NCI-H2107 treated with DMSO at 0.1 percent for 48 hours (cell line): ENCODE data around the gene RFESD.

Experiments
- DNase-seq: peaks from one replicate; lab custom pipeline; 2025; ENCODE audit not compliant: unreplicated experiment; lab: John Stamatoyannopoulos, UW

Gene RFESD

DNA sequence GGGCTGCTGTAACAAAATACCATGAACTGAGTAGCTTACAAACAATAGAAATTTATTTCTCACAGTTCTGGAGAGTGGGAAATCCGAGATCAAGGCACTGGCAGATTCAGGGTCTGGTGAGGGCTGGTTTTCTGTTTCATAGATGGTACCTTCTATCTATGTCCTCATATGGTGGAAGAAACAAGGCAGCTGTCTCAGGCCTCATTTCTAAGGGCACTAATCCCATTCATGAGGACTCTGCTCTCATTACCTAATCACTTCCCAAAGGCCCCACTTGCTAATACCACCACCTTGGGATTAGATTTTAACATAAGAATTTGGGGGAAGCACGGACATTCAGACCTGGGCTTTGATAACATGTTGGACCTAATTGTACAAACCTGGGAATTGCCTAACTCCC lies 13.5 kb downstream of the RFESD start:
- DNase-seq, result no peak

- no peak for DNase-seq
These were observed 16.4 kb downstream of the RFESD start for GRCh38 chr5:95662946-95663345.

DNA sequence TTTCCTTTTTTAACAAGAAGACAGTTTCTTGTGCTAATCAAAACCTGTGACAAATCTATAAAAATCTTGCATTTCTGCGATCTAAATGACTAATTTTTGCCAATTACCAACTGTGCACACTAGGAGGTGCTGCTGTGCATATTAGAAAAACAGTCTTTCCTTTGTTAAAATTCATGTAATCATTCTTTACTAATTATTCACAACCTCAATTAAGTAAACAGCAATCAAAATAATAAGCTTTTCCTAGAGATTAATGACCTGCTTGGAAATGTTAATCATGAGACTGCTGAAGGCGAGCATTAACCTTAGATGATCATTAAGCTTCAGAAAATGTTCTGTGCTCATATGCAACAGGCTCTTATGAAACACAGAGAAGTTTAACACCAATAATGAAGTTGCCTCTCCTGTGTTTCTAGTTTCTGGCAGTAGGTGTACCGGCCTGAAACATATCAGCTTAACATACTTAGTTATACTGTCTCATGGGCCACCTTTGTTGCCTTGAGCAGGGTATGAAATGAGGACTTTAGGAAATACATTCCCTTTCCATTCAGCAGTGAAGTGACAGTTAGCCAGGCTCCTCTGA lies 17.7 kb downstream of the RFESD start:
- DNase-seq, result no peak

GRCh38 chr5:95667061-95667618 lies 20.6 kb downstream of the RFESD start:
- no peak for DNase-seq

DNA sequence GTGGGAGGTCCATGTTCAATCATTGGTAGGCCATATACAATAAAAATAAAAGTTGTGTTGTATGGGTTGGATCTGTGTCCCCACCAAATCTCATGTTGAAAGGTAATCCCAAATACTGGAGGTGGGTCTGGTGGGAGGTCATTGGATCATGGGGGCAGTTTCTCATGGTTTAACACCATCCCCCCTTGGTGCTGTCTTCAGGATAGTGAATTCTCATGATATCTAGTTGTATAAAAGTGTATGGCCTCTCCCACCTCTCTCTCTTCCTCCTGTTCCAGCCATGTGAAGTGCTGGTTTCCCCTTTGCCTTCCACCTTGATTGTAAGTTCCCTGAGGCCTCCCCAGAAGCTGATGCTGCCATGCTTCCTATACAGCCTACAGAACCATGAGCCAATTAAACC lies 21.1 kb downstream of the RFESD start:
- no peak for DNase-seq

GRCh38 chr5:95668216-95668615 lies 21.6 kb downstream of the RFESD start:
- DNase-seq, result no peak

DNA sequence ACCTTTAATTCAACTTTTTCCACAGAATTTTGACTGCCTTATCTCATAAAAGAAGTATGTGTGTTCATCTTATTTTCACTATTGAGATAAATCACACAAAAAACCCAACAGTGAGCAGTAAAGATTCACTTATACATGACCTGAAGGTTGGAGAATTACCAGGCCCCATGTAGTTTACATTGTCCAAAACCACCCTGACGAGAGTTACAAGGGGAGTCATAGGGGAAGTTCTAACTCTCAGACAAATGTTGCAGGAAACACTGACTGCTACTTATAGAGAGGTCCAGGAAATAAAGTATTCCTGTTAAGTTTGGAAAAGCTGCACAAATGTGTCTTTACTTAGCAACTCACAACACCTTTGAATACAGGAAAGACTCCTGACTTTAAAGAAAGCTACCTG lies 22.2 kb downstream of the RFESD start:
- DNase-seq, result no peak

DNA sequence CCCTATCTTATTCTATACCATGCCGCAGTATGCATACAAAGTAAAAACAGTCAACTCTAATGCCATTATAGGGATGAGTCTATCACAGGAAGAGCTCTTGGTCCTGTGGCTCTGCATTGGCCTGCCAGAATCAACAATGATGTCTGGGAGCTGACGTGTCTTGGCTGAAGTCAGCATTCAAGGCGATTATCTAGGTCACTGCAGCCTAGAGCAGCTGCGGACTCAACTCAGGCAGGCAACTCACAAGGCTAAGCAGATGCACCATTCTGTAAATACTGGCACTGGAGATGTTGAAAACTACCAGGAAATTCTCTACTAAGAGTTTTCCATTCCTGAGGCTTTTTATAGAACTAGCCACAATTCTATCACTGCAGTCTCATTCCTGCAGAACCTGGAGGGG lies 23.0 kb downstream of the RFESD start:
- no peak for DNase-seq

DNA sequence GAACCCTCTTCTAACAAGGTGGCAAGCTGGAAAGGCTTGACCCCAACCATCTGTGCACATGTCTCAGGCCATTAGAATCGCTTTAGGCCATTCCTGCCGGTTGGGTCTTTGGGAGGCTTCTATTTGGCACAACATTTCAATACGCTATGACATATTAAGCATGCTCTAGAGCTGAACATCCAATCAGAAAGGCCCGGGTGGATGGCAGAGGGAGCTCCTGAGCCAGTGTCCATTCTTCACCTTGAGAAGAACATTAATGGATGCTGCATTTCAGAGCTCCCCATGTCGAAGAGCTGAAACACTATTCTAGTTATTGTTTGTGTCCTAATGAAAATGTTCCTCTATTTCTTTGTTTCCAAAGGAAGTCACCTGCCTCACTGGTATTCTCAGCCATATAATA lies 23.4 kb downstream of the RFESD start:
- no peak for DNase-seq

DNA sequence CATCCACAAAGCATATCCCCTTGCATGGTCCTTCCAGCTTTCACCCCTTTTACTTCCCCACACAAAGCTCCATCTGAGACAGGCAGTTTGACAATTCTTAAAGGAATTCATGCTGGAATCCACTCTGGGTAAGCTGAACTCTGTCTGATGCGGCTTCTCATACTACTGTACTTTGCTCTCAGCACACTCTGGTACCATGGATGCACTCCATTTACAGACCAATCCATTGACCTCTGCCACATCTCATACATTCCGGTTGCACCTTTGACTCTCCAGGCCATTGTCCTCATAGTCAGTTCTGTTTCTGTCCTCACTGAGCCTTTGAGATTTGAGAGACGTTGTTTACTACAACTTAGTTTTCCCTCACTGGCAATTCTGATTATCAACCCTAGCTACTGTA lies 24.0 kb downstream of the RFESD start:
- DNase-seq, result no peak

GRCh38 chr5:95671826-95672225 lies 25.2 kb downstream of the RFESD start:
- DNase-seq, result no peak

DNA sequence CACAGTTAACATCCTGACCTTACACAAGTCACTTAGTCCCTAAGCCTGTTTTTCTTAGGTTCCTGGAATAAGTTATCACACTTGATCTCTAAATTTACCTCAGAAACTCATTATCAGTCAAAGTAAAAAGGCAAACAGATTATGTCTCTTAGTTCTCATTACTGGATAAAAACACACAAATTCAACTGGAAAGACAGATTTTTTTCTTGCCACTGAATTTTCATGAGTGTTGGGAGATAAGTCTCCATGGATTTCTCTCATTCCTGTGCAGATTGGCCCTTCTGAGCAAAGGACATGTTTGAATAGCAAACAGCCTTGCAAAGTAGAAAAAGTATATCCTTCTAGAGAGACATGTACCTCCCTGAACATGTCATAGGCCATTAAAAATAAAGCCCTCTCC lies 26.1 kb downstream of the RFESD start:
- no peak for DNase-seq

- no peak for DNase-seq
These were observed 26.5 kb downstream of the RFESD start for GRCh38 chr5:95673081-95673480.

DNA sequence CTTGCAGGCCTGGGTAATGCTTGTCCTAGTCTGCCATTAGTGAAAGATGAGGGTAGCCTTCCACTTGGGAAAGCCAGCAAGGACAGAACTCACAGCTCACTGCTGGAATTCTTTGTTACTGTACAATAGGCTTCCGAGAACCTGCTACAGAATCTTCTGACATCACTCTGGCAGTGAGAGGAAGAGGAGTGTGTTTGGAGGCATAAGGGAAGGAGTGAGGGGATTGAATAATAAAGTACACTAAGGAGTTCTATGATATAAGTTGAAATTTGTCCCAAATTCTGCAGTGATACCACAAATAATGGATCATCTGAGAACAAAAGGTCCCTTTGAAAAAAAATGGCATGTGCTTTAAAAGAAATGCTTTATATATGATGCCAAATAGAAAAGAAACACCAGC lies 36.3 kb downstream of the RFESD start, which contains the start of gene SPATA9:
TSS of gene SPATA9 (minus strand) at position 101 of the 400 bp plus-strand sequence. CDS start 137 bp downstream, outside the sequence.
- DNase-seq, result no peak

DNA sequence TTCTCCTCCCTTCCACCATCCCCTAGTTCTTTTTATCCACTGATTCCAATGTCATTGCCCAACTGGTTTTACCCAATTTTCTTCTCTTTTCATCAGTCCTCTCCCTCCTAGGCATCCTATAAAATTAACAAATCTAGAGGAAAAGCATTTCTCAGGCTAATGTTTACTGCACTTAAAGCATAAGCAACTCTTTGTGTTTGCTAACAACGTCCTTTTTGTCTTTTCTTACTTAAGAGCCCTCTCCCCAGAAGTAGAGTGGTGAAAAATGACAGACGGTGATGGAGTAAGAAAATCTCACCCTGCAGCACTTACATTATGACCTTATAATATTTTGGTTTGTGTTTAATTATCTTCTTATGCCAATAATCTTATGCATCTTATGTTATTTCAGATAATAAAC lies 37.8 kb downstream of the RFESD start:
- no peak for DNase-seq

DNA sequence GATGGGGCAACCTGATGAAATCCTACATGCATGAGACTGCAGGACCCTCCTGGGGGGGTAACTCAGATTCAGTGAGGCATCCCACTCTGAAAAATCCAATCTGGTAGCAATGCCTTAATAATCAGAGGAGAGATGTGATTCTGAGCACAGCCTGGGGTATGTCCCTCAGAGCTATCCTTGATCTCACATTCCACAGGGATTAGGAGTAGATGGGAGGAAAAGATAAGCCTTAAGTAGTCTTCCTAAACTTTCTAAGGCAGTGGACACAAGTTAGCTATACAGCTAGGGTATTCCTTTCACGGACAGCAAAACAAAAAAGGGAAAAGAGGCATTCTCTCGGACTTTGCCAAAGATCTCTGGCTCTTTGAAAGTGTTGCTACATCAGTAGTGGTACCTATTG lies 40.1 kb downstream of the RFESD start:
- DNase-seq, result no peak

DNA sequence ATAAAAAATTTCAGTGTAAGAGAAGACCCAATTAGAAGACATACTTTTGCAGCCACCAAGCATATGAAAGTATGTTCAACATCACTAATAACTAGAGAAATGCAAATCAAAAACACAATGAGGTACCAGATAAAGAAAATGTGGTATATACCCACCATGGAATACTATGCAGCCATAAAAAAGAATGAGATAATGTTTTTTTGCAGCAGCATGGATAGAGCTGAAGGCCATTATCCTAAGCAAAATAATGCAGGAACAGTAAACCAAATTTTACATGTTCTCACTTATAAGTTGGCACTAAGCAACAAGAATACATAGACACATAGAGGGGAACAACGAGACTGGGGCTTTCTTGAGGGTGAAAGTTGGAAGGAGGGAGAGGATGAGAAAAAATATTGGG lies 43.1 kb downstream of the RFESD start:
- no peak for DNase-seq

DNA sequence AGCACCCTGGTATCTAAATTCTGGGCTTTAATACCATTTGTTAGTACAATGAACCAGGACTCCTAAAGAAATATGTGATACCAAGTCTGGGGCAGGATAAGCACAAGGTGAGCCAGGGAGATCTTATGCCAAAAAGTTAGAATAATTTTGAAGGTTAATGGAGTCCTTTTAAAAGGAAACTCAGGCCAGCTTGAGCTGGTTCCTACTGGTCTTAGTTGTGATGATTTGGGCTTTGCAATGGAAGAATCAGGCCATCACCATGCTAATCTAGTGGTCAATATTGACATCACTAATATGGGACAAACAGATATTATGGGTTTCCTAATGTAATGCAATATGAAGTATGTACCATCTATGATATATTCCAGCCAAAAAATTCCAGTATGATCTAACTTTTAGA lies 43.8 kb downstream of the RFESD start:
- DNase-seq, result no peak

- DNase-seq, result no peak
These were observed 51.5 kb downstream of the RFESD start for GRCh38 chr5:95697781-95698681.

DNA sequence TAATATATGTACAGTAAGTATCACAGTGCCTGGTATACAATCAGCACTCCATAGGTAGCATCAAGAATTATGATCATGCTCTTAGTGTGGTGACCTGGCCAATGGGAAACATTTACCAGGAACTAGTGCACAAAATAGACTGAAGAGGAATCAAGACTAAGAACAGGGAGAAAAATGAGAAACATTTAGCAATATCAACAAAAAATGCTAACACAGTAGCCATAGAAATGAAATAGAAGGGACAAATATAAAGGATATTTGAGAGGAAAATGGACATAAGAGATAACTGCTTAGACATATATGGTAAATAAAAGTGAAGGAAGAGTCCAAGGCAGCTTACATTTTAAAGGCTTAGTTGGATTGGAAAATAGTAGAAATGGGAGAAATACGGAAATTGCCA lies 52.8 kb downstream of the RFESD start:
- no peak for DNase-seq

- DNase-seq, result no peak
These were observed 54.5 kb downstream of the RFESD start for GRCh38 chr5:95701074-95701473.

- no peak for DNase-seq
These were observed 57.6 kb downstream of the RFESD start for GRCh38 chr5:95704150-95704549.
